ENCODE results near the gene UHRF1.

DNA sequence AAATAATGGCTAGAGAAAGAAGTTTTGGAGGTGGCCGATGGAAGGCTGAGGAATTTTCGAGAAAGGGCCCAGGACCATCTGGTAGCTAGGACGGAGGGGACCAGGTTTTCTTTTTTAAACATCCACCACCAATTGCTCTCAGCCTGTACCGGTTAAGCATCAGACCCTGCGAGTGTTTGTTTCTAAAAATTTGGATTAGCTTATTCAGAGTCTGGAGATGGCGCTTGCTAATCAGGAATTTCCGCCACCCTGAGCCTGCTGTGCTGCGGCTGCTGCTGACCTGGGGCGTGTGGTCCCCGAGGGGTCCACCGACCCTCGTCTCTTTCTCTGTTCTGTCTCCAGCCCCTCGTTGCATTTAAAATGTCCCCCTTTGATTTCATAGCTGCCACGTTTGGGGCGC is 2.0 kb downstream of the UHRF1 start:
- TF ChIP-seq SUZ12 (IDR thresholded peaks at IDR 0.05; ENCODE audit: extremely low read depth, insufficient read depth, insufficient read length) (no peak), ZNF274 (IDR thresholded peaks at IDR 0.05; ENCODE audit: low read depth, low read length) (no peak), YY1 (IDR thresholded peaks at IDR 0.05; ENCODE audit: insufficient read depth, insufficient read length) (no peak)
